Muscle of leg (tissue), 11 donors: ENCODE data around the gene SLC4A8. TPM values are rescaled to one million over a fixed set of nuclear protein-coding genes. Genes with fewer than 3 reads are reported as not detected.
A peak's percentile ranks its signal among the peaks of the same experiment; 100 is the strongest.

Experiments used
- DNase-seq: peaks from one replicate; pipeline ENCODE4 v3.0.0; 2013
- H3K27ac ChIP-seq: one replicate; pipeline ENCODE4 v1.5.1; 2013; ENCODE audit warnings: mild to moderate bottlenecking, low read length, control low read depth
- H3K27me3 ChIP-seq: one replicate; pipeline ENCODE4 v1.6.1; 2013; ENCODE audit warnings: low read length; ENCODE audit not compliant: control insufficient read depth, insufficient read depth
- H3K36me3 ChIP-seq: one replicate; pipeline ENCODE4 v1.6.1; 2013; ENCODE audit warnings: low read length; ENCODE audit not compliant: control insufficient read depth, insufficient read depth
- H3K4me1 ChIP-seq: one replicate; pipeline ENCODE4 v1.6.1; 2013; ENCODE audit warnings: low read length; ENCODE audit not compliant: control insufficient read depth, insufficient read depth
- H3K4me3 ChIP-seq: one replicate; pipeline ENCODE4 v1.5.1; 2013; ENCODE audit warnings: low read length, control low read depth
- H3K9me3 ChIP-seq: replicated peaks from 2 replicates; pipeline ENCODE4 v1.6.1; 2013; ENCODE audit warnings: low read depth, low read length; ENCODE audit not compliant: control insufficient read depth
- WGBS: methylation state at CpG from one replicate; pipeline ENCODE4 v1.1.5; 2013; ENCODE audit warnings: missing lambda C conversion rate; ENCODE audit not compliant: insufficient coverage; 5-methylcytosine and 5-hydroxymethylcytosine counted together
- polyA plus RNA-seq, 8 donors: library from polyadenylated mRNA; unstranded; fragments of 120-200 nt; gene quantifications; one replicate each; pipeline versions ENCODE4 v1.2.1 to v1.2.3, GENCODE V29; 2013; ENCODE audit warnings: inconsistent platforms in 1 of 8, low replicate concordance in 1 of 8; ENCODE audit not compliant: insufficient read length in 8 of 8, insufficient read depth in 1 of 8
- total RNA-seq: library from RNA; stranded (reverse); fragments of 120-200 nt; gene quantifications from one replicate; pipeline ENCODE4 v1.2.4, GENCODE V29; 2013

SLC4A8 gene
- total and polyA plus RNA-seq, 9 donors = 0.80 to 1.2 (median 0.98) TPM

DNA sequence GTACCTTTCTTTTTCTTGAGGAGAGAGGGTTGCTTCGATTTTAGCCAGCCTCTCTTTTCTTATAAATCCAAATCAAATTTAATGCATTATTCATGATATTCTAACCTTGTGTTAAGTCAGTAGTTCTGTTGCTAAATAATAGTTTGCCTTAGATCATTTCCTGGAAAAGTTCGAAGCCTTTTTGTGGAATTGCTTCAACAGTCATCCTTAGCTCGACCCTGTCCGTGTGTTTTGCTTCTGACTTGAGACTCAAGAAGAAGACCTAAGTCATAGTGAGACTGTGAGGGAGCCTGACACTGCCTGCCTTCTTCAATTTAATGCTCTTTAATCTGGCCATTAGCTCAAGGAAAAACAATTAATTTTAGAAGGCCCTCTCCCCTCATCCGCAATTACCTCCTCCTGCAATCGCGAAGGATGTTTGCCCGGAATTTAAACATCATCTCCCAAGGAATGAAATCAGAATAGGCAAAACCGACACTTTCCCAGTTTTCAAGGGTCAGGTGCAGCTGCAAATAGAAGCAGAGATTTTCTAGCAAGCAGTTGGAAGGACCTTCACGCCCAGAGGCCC lies 453 bp upstream of the SLC4A8 start:
- Histone ChIP-seq H3K9me3 (no peaks in the 10 kb centered on the region), H3K36me3 (no peaks in the 10 kb centered on the region), H3K4me3 (peak overlapping the region; percentile 57), H3K27ac (no peak overlapping the region), H3K4me1 (peaks cover 12% of the 10 kb centered on the region), H3K27me3 (peaks cover 20% of the 10 kb centered on the region)
- DNase-seq = peak; percentile 26
- WGBS = 16% methylated on average over 6 of the region's 10 CpGs

DNA sequence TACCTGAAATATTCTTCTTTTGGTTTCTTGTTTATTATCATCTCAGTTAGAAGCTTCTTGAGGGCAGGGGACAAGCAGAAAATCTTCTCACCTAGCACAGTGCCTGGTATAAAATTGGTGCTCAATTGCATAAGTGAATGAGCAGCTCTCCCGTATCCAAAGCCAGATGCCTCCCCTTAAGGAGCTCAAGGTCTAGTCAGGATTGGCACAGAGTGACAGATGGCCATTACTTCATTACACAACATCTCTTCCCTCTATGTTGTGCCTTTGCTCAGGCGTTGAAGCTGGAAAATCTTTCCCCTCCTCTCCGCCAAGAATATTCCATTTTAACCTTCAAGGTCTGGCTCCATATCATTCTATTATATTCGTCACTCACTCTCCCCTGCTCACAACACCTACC lies 3.6 kb downstream of the SLC4A8 start:
- no peaks in the 10 kb centered on the region for H3K36me3 ChIP-seq
- H3K27me3 ChIP-seq = peaks cover 18% of the 10 kb centered on the region
- no peaks in the 10 kb centered on the region for H3K9me3 ChIP-seq
- 72% methylated on average over 4 of the region's 4 CpGs for WGBS
- no peak for DNase-seq
- H3K4me3 ChIP-seq = no peak overlapping the region
- no peak overlapping the region for H3K27ac ChIP-seq
- peaks cover 12% of the 10 kb centered on the region for H3K4me1 ChIP-seq

DNA sequence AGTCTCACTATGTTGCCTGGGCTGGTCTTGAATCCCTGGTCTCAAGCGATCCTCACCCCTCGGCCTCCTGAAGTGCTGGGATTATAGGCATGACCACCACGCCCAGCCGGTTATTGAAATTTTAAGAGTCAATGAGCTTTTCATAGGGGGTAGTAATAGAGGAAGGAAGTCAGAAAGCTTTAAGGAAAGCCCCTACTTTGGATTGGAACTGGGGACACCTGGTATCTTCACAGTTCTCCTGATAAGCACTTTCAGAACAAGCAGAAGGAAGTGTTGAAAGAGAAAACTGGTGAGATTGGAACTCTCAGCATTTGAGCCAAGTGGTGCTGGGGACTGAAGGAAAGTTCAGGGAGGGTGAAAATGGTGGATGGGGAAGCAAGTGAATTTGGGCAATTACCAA lies 5.1 kb downstream of the SLC4A8 start:
- Histone ChIP-seq H3K9me3 (no peaks in the 10 kb centered on the region), H3K27me3 (peaks cover 14% of the 10 kb centered on the region), H3K4me3 (no peak overlapping the region), H3K27ac (no peak overlapping the region), H3K4me1 (peaks cover 5% of the 10 kb centered on the region), H3K36me3 (no peaks in the 10 kb centered on the region)
- no peak for DNase-seq
- WGBS = no CpG with 5 or more reads among the region's 4 CpGs

DNA sequence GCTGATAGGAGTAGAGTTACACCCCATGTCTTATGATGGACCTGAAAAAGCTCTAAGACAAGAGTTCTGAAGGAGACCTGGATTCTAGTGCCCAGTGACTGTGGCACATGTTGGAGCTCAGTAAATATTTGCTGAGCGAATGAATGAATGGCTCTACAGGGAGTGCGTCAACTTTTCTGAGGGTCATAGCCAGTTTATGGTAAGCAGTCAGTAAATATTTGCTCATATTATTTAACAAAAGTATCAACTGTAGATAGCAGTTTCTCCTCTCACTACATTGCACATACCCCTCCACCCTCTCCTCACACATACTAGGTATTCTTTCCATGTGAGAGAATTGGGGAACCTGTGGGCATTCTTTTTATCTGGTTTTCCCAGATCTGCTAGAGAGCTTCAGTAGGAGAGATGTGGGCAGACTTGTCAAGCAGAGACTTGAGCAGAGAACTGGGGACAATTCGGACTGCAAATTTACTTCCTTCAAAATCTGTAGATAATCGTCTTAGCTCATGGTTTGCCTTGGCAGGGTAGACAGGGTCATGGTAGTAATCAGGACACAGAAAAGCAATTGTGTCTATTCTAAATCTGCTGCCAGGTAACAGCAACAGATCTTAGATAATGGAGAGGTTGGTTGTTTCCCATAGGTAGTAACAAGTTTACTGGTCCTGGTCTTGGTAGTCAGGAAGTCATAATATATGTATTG lies 5.7 kb downstream of the SLC4A8 start:
- H3K4me3 ChIP-seq = no peak overlapping the region
- peaks cover 7% of the 10 kb centered on the region for H3K27me3 ChIP-seq
- 71% methylated on average over 1 of the region's 4 CpGs for WGBS
- no peaks in the 10 kb centered on the region for H3K9me3 ChIP-seq
- H3K36me3 ChIP-seq = no peaks in the 10 kb centered on the region
- no peak overlapping the region for H3K27ac ChIP-seq
- H3K4me1 ChIP-seq = no peaks in the 10 kb centered on the region
- DNase-seq = no peak

DNA sequence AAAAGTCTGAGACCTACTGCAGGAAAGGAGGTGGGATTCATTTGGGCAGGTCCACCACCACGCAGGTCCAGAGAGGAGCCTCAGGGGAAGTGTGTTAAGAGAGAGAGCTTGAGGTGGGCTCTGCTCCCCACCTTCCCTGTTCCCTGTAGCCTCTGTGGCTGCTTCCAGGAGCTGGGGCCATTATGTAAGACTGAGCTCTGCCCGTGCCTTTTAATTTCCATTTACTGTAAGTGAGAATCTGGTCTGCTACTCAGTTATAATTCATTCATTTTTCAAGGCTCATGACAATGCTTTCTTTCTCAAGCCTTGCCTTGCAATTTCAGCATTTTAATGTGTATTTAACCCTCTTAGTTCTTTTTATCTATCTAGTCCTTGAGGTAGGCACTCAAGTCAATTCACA lies 8.3 kb downstream of the SLC4A8 start:
- Histone ChIP-seq H3K36me3 (no peaks in the 10 kb centered on the region), H3K4me1 (no peaks in the 10 kb centered on the region), H3K27ac (no peak overlapping the region), H3K4me3 (no peak overlapping the region), H3K9me3 (no peaks in the 10 kb centered on the region), H3K27me3 (no peaks in the 10 kb centered on the region)
- no CpG with 5 or more reads among the region's 2 CpGs for WGBS
- DNase-seq = no peak

DNA sequence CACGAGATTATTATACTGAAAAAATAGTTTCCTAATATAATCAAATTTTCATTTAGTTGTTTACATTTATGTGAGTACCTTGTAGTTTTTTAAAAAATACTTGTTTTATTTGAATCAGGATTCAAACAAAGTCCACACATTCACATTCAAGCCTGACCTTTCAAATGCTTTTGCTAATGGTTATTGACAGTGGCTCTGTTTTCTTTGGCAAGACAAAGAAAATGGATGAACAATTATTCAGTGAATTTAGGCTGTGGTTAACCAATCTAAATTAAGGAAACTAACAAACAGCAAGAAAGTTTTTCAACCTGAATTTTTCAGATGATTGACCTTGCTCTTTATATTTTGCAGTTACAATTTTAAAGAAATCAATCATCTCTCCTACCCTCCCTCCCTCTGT lies 9.7 kb downstream of the SLC4A8 start:
- Histone ChIP-seq H3K9me3 (no peaks in the 10 kb centered on the region), H3K36me3 (no peaks in the 10 kb centered on the region), H3K27me3 (no peaks in the 10 kb centered on the region), H3K27ac (no peak overlapping the region), H3K4me1 (no peaks in the 10 kb centered on the region), H3K4me3 (no peak overlapping the region)
- whole genome bisulfite sequencing = no CpG with 5 or more reads among the region's 1 CpG
- DNase-seq = no peak

DNA sequence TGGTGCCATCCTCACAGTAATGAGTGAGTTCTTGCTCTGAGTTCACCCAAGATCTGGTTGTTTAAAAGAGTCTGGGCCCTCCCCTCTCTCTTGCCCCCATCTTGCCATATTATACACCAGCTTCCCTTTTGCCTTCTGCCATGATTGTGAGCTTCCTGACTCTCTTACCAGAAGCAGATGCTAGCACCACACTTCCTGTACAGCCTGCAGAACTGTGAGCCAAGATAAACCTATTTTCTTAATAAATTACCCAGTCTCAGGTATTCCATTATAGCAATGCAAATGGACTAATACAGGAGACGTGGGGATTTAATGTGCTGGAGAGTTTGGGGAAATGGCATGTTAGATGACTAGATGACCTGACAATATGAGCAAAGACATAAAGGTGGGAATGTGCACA lies 12.8 kb downstream of the SLC4A8 start:
- H3K27ac ChIP-seq = no peak overlapping the region
- H3K4me3 ChIP-seq = no peak overlapping the region
- H3K9me3 ChIP-seq = no peaks in the 10 kb centered on the region
- no peaks in the 10 kb centered on the region for H3K4me1 ChIP-seq
- H3K36me3 ChIP-seq = no peaks in the 10 kb centered on the region
- no peak for DNase-seq
- no CpG with 5 or more reads among the region's 1 CpG for WGBS
- peaks cover 2% of the 10 kb centered on the region for H3K27me3 ChIP-seq

DNA sequence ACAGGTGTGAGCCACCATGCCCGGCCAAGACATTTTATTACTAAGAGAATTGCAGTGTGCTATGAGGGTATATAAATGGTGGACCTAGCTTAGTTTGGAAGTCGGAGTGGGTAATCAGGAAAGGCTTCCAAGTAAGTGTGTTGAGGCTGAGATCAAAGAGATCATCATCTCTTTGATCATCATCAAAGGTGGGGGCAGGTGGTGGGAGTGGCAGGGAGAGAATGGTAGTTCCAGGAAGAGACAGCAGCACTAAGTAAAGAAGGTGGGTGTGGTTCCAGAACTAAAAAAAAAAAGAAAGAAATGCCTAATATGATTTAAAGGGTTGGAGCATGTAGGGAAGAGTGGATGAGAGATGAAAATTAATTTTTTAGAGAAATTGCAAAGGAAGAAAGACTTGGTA lies 14.7 kb downstream of the SLC4A8 start:
- Histone ChIP-seq H3K9me3 (no peaks in the 10 kb centered on the region), H3K36me3 (no peaks in the 10 kb centered on the region), H3K27ac (no peak overlapping the region), H3K27me3 (peaks cover 2% of the 10 kb centered on the region), H3K4me1 (no peaks in the 10 kb centered on the region), H3K4me3 (no peak overlapping the region)
- DNase-seq = no peak
- WGBS = 56% methylated on average over 2 of the region's 2 CpGs

DNA sequence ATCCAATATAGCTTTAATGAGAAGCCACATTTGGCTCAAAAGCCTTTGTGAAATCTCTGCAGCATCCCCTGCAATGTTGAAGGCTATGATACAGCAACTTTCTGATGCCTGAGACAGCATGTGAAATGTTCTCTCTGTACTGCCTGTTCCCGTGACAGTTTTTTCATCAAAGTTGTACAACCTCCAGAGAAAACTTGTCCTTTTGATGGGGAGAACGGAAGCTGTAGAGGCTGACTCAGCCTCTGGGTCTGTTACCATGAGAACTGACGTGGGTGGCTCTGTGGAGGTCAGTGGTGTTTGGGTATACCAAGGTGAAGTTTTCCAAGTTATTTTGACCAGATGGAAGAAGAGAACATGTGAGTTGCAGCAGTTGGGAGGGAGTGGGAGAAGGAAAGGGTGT lies 17.0 kb downstream of the SLC4A8 start:
- Histone ChIP-seq H3K4me3 (no peak overlapping the region), H3K27ac (no peak overlapping the region), H3K4me1 (no peaks in the 10 kb centered on the region), H3K27me3 (peaks cover 2% of the 10 kb centered on the region), H3K36me3 (no peaks in the 10 kb centered on the region), H3K9me3 (no peaks in the 10 kb centered on the region)
- DNase-seq = no peak
- WGBS = 73% methylated on average over 2 of the region's 3 CpGs

DNA sequence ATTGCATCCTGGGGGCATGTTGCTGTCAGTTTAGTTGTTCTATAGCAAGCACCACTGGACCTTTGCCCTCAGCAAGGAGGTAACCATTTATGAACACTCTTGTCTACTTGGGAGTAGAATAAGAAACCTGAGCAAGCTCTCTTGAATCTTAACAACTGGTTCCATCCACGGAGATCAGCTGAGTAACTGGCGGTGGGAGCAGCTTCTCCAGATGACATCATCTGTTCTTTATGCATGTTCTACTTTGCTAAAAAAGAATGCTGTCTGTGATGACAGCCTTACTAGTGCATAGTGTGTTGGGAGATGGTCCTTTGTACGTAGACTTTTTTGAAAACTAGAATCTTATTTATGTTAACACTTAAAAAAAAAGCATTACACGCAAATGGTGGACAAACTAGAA lies 17.7 kb downstream of the SLC4A8 start:
- no peaks in the 10 kb centered on the region for H3K4me1 ChIP-seq
- 38% methylated on average over 2 of the region's 4 CpGs for WGBS

More for the DNA sequence above, 17.7 kb downstream of the SLC4A8 start:
- DNase-seq = no peak
- Histone ChIP-seq H3K27me3 (peaks cover 2% of the 10 kb centered on the region), H3K36me3 (no peaks in the 10 kb centered on the region), H3K9me3 (no peaks in the 10 kb centered on the region), H3K27ac (no peak overlapping the region), H3K4me3 (no peak overlapping the region)
